AG04449 (cell line): ENCODE measurements around the gene HSF2BP.

ENCODE experiments used
- CTCF ChIA-PET: fragments of 350-600 bp; formaldehyde crosslinking; extraction: SDS; loops from one replicate; lab custom pipeline; 2021; ENCODE audit warnings: antibody characterized with exemption; lab: Yijun Ruan, JAX
- POLR2A ChIA-PET: fragments of 400-600, 350-600 bp; formaldehyde crosslinking; extraction: SDS; loops from one replicate; lab custom pipeline; 2020; ENCODE audit warnings: antibody characterized with exemption, inconsistent platforms; lab: Yijun Ruan, JAX
- DNase-seq: peaks from one replicate; pipeline ENCODE4 v3.0.0-alpha.2; 2010; ENCODE audit warnings: low read depth, low spot score
- H3K4me3 ChIP-seq: 2 replicates; pipeline ENCODE4 v1.5.1; 2011; ENCODE audit warnings: low read depth, mild to moderate bottlenecking, control low read depth, low read length
- CTCF ChIP-seq: IDR thresholded peaks from one replicate; pipeline ENCODE4 v1.5.1; 2011; ENCODE audit warnings: mild to moderate bottlenecking, moderate library complexity, low read length, control low read depth, inconsistent platforms; ENCODE audit not compliant: insufficient read depth; ENCODE audit errors: missing control alignments

Gene HSF2BP

DNA sequence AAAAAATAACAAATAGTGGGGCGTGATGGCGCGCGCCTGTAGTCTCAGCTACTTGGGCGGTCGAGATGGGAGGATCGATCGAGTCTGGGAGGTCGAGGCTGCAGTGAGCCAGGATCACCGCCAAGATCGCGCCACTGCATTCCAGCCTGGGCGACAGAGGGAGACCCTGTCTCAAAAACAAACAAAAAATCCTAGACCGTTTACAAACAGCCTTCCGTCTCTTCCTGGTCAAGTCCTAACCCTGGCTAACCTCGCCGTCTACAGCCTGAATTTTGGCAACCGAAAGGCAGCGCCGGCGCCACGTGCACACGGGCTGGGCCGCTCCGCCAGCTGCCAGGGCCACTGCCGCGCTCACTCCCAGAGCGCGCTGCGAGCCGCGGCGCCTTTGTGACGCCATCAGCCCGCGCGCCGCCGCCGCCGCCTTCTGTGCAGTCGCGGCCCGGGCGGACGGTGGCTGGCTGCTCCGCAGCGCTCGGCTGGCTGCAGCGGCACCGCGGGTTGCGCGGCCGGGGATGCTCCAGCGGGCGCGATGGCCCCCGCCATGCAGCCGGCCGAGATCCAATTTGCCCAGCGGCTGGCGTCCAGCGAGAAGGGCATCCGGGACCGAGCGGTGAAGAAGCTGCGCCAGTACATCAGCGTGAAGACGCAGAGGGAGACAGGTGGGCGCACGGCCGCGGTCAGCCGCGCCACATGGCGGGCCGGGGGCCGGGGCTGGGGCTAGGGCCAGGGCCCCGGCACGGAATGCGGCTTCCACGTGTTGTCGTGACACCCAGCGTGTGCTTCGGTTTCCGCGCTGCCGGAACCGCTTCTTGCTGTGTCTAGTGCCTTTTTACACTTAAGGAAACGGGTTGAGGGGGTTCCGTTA lies at the start of gene HSF2BP, which contains the start of gene RRP1B:
Gene HSF2BP (minus strand): TSS at position 353 of the 865 bp plus-strand sequence. CDS start 1,392 bp downstream, outside the sequence.
Gene RRP1B (plus strand): TSS at position 425 of the 865 bp plus-strand sequence. CDS start 105 bp downstream, at position 530.
- ChIA-PET POLR2A (interaction anchor here (0.8 to 1.0 kb wide), 2 partner anchors 9 to 69 kb away, joined by 3 to 4 read pairs; no protein-coding TSS in a partner anchor), CTCF (interaction anchor here (0.5 to 1.3 kb wide), 3 partner anchors 12 to 129 kb away, joined by 3 read pairs; no protein-coding TSS in a partner anchor)
- no peak for DNase-seq
- peak within 1 kb of the TSS; percentile 86 for H3K4me3 ChIP-seq
- no peak for TF ChIP-seq CTCF

GRCh38 chr21:43708745-43709381 lies 49.6 kb upstream of the HSF2BP start:
- ChIA-PET CTCF (interaction anchor here (2.1 kb wide), 1 partner anchor 19 kb away, joined by 6 read pairs; no protein-coding TSS in a partner anchor), POLR2A (no interaction called here)
- DNase-seq, result no peak
- H3K4me3 ChIP-seq, result no peak overlapping the region
- no peak for TF ChIP-seq CTCF

DNA sequence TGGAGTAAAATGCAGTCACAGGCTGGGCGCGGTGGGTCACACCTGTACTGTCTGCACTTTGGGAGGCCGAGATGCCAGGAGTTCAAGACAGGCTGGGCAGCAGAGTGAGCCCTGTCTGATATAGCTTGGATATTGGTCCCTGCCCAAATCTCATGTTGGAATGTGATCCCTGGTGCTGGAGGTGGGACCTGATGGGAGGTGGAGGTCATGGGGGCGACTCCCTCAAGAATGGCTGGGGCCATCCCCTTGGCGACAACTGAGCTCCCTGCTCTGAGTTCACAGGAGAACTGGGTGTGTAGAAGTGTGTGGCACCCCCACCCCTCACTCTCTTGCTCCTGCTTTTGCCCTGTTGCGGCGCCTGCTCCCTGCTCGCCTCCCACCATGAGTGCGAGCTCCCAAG lies 48.2 kb upstream of the HSF2BP start:
- CTCF ChIA-PET, result interaction anchor here (2.1 kb wide), 1 partner anchor 20 kb away, joined by 6 read pairs; no protein-coding TSS in a partner anchor
- no peak overlapping the region for H3K4me3 ChIP-seq
- POLR2A ChIA-PET, result no interaction called here
- no peak for TF ChIP-seq CTCF
- no peak for DNase-seq

DNA sequence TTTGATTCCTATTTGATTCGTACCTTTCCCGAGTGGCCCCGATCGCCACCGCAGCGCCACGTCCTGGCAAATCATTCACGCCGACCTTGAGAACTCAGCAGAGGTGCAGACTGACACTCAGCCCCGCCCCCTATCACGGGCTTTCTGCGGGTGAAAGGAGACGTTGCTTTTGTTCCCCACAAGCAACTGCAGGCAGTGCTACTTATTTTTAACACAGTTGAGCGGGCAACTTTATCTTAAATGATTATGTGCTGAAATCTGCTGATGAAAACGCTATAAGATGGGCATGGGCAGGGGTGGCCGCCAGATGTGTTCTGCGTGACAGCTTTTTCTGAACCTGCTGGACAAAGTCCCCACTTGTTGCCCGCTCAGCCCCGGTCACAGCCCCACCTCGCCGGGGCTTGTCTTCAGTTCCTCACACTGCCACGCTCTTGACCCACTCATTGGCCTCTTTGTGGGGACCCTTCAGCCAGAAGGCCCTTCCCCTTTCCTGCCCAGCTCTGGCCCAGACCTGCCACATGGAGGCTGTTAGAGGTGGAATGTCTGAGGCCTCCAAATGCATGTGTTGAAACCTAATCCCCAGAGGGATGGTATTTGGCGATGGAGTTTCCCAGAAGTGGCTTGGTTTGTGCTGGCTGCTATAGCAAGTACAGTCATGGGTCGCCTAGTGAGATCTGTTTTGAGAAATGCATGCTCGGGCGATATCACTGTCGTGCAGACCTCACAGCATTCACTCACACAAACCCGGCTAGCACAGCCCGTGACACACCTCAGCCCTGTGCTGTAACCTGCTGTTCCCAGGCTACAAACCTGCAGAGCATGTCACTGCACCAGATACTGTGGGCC lies 44.0 kb upstream of the HSF2BP start:
- no peak overlapping the region for H3K4me3 ChIP-seq
- ChIA-PET POLR2A (interaction anchor here (0.8 kb wide), 1 partner anchor 25 kb away, joined by 3 read pairs; no protein-coding TSS in a partner anchor), CTCF (interaction anchor here (1.3 kb wide), 1 partner anchor 11 kb away, joined by 3 read pairs; no protein-coding TSS in a partner anchor)
- peak; percentile 60 for DNase-seq
- no peak for TF ChIP-seq CTCF

DNA sequence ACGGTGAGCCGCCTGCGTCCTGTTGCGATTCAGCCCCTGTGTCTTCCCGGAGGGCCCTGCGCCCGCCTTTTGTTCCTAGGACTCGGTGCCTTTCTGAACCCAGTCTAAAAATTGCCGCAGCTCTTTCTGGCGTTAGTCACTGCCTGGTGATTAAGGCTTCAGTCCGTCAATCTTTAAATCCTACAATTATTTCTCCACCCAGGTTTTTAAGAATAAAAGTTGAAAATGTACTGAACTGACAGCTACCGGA lies 43.4 kb upstream of the HSF2BP start:
- TF ChIP-seq CTCF, result no peak
- CTCF ChIA-PET, result interaction anchor here (1.3 kb wide), 1 partner anchor 10 kb away, joined by 3 read pairs; no protein-coding TSS in a partner anchor
- H3K4me3 ChIP-seq, result no peak overlapping the region; the same call in 1 of the 2 replicates
- POLR2A ChIA-PET, result no interaction called here
- no peak for DNase-seq
